Caco-2 (cell line): Measurements from ENCODE around the gene FAM227A. TPM values are rescaled to one million over a fixed set of nuclear protein-coding genes. Genes with fewer than 3 reads are reported as not detected.
"Not testable (repeated sequence)": the region's sequence is repeated elsewhere in the genome, so short reads cannot be mapped to it uniquely, and the experiment has no call there.

Source experiments
- BruUV-seq: library from RNA; stranded (reverse); fragments of 400-500 nt; replicated peaks from 2 replicates; lab custom pipeline; 2021; lab: Mats Ljungman, UMichigan
- CTCF ChIA-PET: fragments of 300-600 bp; sonication (Branson Sonifier 250); formaldehyde crosslinking; loops from one replicate; lab custom pipeline; 2022; ENCODE audit warnings: antibody characterized with exemption; lab: Charles Lee
- POLR2A ChIA-PET: fragments of 300-600 bp; sonication (Branson Sonifier 250); formaldehyde crosslinking; loops from one replicate; lab custom pipeline; 2022; ENCODE audit warnings: antibody characterized with exemption; lab: Charles Lee
- DNase-seq, 2 experiments: peaks; one replicate each; pipeline versions ENCODE4 v3.0.0 to v3.0.0-alpha.2; 2020 to 2022
- H3K27me3 ChIP-seq: replicated peaks from 2 replicates; pipeline ENCODE4 v1.6.0; 2011; ENCODE audit warnings: low read length; ENCODE audit not compliant: control insufficient read depth, insufficient read depth
- H3K36me3 ChIP-seq: 2 replicates; pipeline ENCODE4 v1.5.1; 2011; ENCODE audit warnings: low read length; ENCODE audit not compliant: control insufficient read depth, insufficient read depth
- H3K4me1 ChIP-seq: fragments of 250-450 bp; sonication (Bioruptor Pico); 2 replicates; pipeline ENCODE4 v1.5.1; 2020; ENCODE audit warnings: mild to moderate bottlenecking
- H3K4me3 ChIP-seq: 2 replicates; pipeline ENCODE4 v1.5.1; 2011; ENCODE audit warnings: low read depth, mild to moderate bottlenecking, control low read depth, low read length
- H3K9me3 ChIP-seq: fragments of 250-450 bp; sonication (Bioruptor Pico); 2 replicates; pipeline ENCODE4 v1.5.1; 2020; ENCODE audit warnings: mild to moderate bottlenecking, moderate library complexity
- H3K27ac Mint-ChIP-seq: one replicate; pipeline ENCODE4 v1.8.0; 2022; ENCODE audit warnings: mixed read lengths; ENCODE audit not compliant: unreplicated experiment
- H3K27me3 Mint-ChIP-seq: one replicate; pipeline ENCODE4 v1.8.0; 2022; ENCODE audit warnings: mixed read lengths; ENCODE audit not compliant: insufficient read depth, unreplicated experiment
- H3K36me3 Mint-ChIP-seq: one replicate; pipeline ENCODE4 v1.8.0; 2022; ENCODE audit warnings: mild to moderate bottlenecking, mixed read lengths; ENCODE audit not compliant: insufficient read depth, unreplicated experiment
- H3K4me1 Mint-ChIP-seq: one replicate; pipeline ENCODE4 v1.8.0; 2022; ENCODE audit warnings: low read depth, mixed read lengths; ENCODE audit not compliant: unreplicated experiment
- H3K4me3 Mint-ChIP-seq: one replicate; pipeline ENCODE4 v1.8.0; 2022; ENCODE audit warnings: mild to moderate bottlenecking, moderate library complexity, mixed read lengths; ENCODE audit not compliant: unreplicated experiment
- H3K9me3 Mint-ChIP-seq: one replicate; pipeline ENCODE4 v1.8.0; 2022; ENCODE audit warnings: mixed read lengths; ENCODE audit not compliant: unreplicated experiment
- CTCF ChIP-seq, 2 experiments: fragments of 200-600 bp in 1 of 2; IDR thresholded peaks; 1 replicate in 1 of 2; 2 replicates in 1 of 2; pipeline versions ENCODE4 v1.5.1 to v1.8.0; 2011 to 2022; ENCODE audit warnings: antibody characterized with exemption in 1 of 2, control low read depth in 1 of 2, inconsistent platforms in 1 of 2, low read depth in 1 of 2, low read length in 1 of 2, mild to moderate bottlenecking in 1 of 2, moderate library complexity in 1 of 2; ENCODE audit not compliant: insufficient read depth in 1 of 2, severe bottlenecking in 1 of 2, unreplicated experiment in 1 of 2
- intact Hi-C: fragments of 100-400 bp; cut with micrococcal nuclease; formaldehyde crosslinking; loops from one replicate; pipeline ENCODE4 v1.10.0; 2022; ENCODE audit not compliant: unreplicated experiment
- total RNA-seq: library from RNA; stranded (reverse); gene quantifications from 2 replicates; pipeline ENCODE4 v1.2.3, GENCODE V29; 2022

The FAM227A gene
- total RNA-seq, 1 experiment from 2014 or later = 0.73 TPM

- intact Hi-C loops = no loop called here
- Mint-ChIP-seq H3K4me3 (no peak overlapping the region), H3K36me3 (no peaks in the 10 kb centered on the region), H3K27me3 (no peaks in the 10 kb centered on the region), H3K9me3 (peaks cover 10% of the 10 kb centered on the region), H3K27ac (no peak overlapping the region), H3K4me1 (peaks cover 11% of the 10 kb centered on the region)
- ChIA-PET POLR2A (no interaction called here), CTCF (no interaction called here)
- no peaks in the 10 kb centered on the region for H3K36me3 ChIP-seq
- no peak for TF ChIP-seq CTCF (IDR thresholded peaks at IDR 0.05; ENCODE audit: insufficient read depth in 1 of 2, low read depth in 1 of 2, low read length in 1 of 2, severe bottlenecking in 1 of 2, unreplicated experiment in 1 of 2)
- no TSS peak for BruUV-seq
- peaks cover 4% of the 10 kb centered on the region for H3K4me1 ChIP-seq
- no peak overlapping the region for H3K4me3 ChIP-seq
- DNase-seq = no peak
- H3K27me3 ChIP-seq = no peaks in the 10 kb centered on the region
- H3K9me3 ChIP-seq = peaks cover 6% of the 10 kb centered on the region; the same call in 1 of the 2 replicates
These were observed 37.9 kb downstream of the FAM227A start for GRCh38 chr22:38618258-38618657.

- H3K36me3 ChIP-seq, POLR2A ChIA-PET, H3K27me3 Mint-ChIP-seq, H3K36me3 Mint-ChIP-seq, intact Hi-C loops, H3K4me3 Mint-ChIP-seq, H3K9me3 Mint-ChIP-seq, BruUV-seq, H3K27me3 ChIP-seq, DNase-seq, CTCF ChIA-PET, H3K4me1 ChIP-seq, H3K27ac Mint-ChIP-seq, H3K4me3 ChIP-seq, H3K9me3 ChIP-seq: not testable (repeated sequence)
- peaks cover 11% of the 10 kb centered on the region for H3K4me1 Mint-ChIP-seq
These were observed 41.2 kb downstream of the FAM227A start for GRCh38 chr22:38615064-38615405.

DNA sequence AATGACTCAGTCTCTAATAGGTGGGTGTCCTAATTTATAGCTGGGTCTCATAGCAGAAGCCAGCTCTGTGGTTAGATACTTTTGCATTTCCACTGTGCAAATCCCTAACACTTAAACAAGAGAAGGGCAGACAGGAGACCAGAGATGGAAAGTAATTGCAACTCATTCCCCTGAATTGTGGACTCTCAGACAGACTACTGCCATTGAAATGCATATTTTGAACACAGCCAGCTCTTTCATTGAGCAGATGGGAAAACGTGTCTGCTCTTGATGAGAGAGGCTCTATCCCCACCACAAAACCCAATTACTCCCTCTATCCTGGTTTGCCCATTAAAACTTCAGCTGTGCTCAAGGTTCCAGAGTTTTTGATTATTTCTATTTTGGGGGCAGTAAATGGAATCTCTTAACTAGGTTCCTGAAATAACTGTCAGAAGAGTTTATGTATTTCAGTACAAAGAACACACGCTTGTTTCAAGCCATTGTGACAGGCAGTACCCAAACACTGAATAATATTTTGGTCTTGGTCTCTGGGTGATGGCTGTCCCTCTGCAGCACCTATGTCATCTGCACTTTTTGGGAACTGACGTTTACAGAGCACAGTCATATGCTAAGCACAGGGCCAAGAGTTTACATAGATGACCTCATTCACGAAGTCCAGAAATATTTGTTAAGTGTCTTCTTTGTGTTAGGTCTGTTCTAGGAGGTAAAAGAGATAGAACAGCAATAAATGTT, 41.7 kb downstream of the FAM227A start:
- Mint-ChIP-seq H3K27me3 (no peaks in the 10 kb centered on the region), H3K27ac (no peak overlapping the region), H3K4me3 (no peak overlapping the region), H3K9me3 (peaks cover 4% of the 10 kb centered on the region), H3K4me1 (peaks cover 11% of the 10 kb centered on the region), H3K36me3 (no peaks in the 10 kb centered on the region)
- no TSS peak for BruUV-seq
- no peak for TF ChIP-seq CTCF (IDR thresholded peaks at IDR 0.05; ENCODE audit: insufficient read depth in 1 of 2, low read depth in 1 of 2, low read length in 1 of 2, severe bottlenecking in 1 of 2, unreplicated experiment in 1 of 2)
- POLR2A ChIA-PET = no interaction called here
- CTCF ChIA-PET = no interaction called here
- no peaks in the 10 kb centered on the region for H3K27me3 ChIP-seq
- no peak for DNase-seq
- intact Hi-C loops = no loop called here
- no peak overlapping the region for H3K4me3 ChIP-seq
- H3K9me3 ChIP-seq = peaks cover 6% of the 10 kb centered on the region; the same call in 1 of the 2 replicates
- H3K4me1 ChIP-seq = peaks cover 4% of the 10 kb centered on the region
- H3K36me3 ChIP-seq = no peaks in the 10 kb centered on the region
